Uterus (tissue), 4 donors: ENCODE results near the gene CHKA. TPM values are rescaled to one million over a fixed set of nuclear protein-coding genes. Genes with fewer than 3 reads are reported as not detected.
A peak's percentile ranks its signal among the peaks of the same experiment; 100 is the strongest.

Experiments used
- DNase-seq, 2 donors: peaks; one replicate each; pipeline ENCODE4 v3.0.0-alpha.2; 2019 to 2020
- H3K27ac ChIP-seq, 2 donors: fragments of 200-600 bp; sonication (generic); 1 replicate in 1 of 2; 2 replicates in 1 of 2; pipeline ENCODE4 v1.5.1; 2016 to 2018
- H3K27me3 ChIP-seq, 2 donors: fragments of 200-600 bp; sonication (generic); one replicate each; pipeline ENCODE4 v1.5.1; 2018 to 2019; ENCODE audit warnings: control low read depth in 1 of 2
- H3K36me3 ChIP-seq, 2 donors: fragments of 200-600 bp; sonication (generic); one replicate each; pipeline ENCODE4 v1.5.1; 2019; ENCODE audit warnings: control low read depth in 1 of 2
- H3K4me1 ChIP-seq, 2 donors: fragments of 200-600 bp; sonication (generic); one replicate each; pipeline ENCODE4 v1.5.1; 2018 to 2019; ENCODE audit warnings: control low read depth in 1 of 2
- H3K4me3 ChIP-seq, 2 donors: fragments of 200-600 bp; sonication (generic); 1 replicate in 1 of 2; 2 replicates in 1 of 2; pipeline ENCODE4 v1.5.1; 2018 to 2019; ENCODE audit warnings: mild to moderate bottlenecking in 1 of 2
- H3K9me3 ChIP-seq, 2 donors: fragments of 200-600 bp; sonication (generic); one replicate each; pipeline ENCODE4 v1.5.1; 2019; ENCODE audit warnings: control low read depth in 1 of 2
- CTCF ChIP-seq, 4 experiments: fragments of 200-600 bp in 2 of 4; fragments of 450-650 bp in 2 of 4; sonication (generic) in 2 of 4; IDR thresholded peaks; one replicate each; pipeline ENCODE4 v1.5.1; 2016 to 2019; ENCODE audit warnings: antibody characterized with exemption in 4 of 4, mild to moderate bottlenecking in 2 of 4, moderate library complexity in 1 of 4
- POLR2A ChIP-seq, 2 donors: fragments of 450-650 bp; IDR thresholded peaks; one replicate each; pipeline ENCODE4 v1.6.1; 2016; ENCODE audit warnings: antibody characterized with exemption in 2 of 2, mild to moderate bottlenecking in 1 of 2, moderate library complexity in 1 of 2
- intact Hi-C: fragments of 100-400 bp; cut with DNase I; formaldehyde crosslinking; loops from one replicate; pipeline ENCODE4 v1.15.1; 2023; ENCODE audit warnings: low total_unique reads
- total RNA-seq, 4 donors: library from RNA; depleted of rRNA in 3 of 4; stranded (reverse); fragments of >200 nt in 3 of 4; gene quantifications; one replicate each; pipeline versions ENCODE4 v1.1.0 to v1.2.4, GENCODE V29; 2014 to 2023
- donor health status: DM: yes; HTN: yes; CAD: no.

The CHKA gene
- total RNA-seq, 4 donors from 2014 or later = 21.8 to 57.1 (median 30.3) TPM

GRCh38 chr11:68044898-68045351 lies 76.3 kb downstream of the CHKA start:
- no peaks in the 10 kb centered on the region for H3K36me3 ChIP-seq
- no peaks in the 10 kb centered on the region for H3K9me3 ChIP-seq
- intact Hi-C loops = no loop called here
- no peaks in the 10 kb centered on the region for H3K27me3 ChIP-seq
- DNase-seq = no peak
- no peak overlapping the region for H3K4me3 ChIP-seq
- H3K4me1 ChIP-seq = peaks cover 0 to 6% of the 10 kb centered on the region in 2 donors
- H3K27ac ChIP-seq = peak overlapping the region in 1 of 2 donors; percentile 3
- no peak for TF ChIP-seq CTCF (IDR thresholded peaks at IDR 0.05)
- no peak for TF ChIP-seq POLR2A (IDR thresholded peaks at IDR 0.05)

- Histone ChIP-seq H3K27ac (peak overlapping the region in 1 of 2 donors; percentile 3), H3K9me3 (no peaks in the 10 kb centered on the region), H3K36me3 (no peaks in the 10 kb centered on the region), H3K4me3 (no peak overlapping the region), H3K4me1 (peaks cover 0 to 6% of the 10 kb centered on the region in 2 donors), H3K27me3 (no peaks in the 10 kb centered on the region)
- TF ChIP-seq POLR2A (IDR thresholded peaks at IDR 0.05) (no peak), CTCF (IDR thresholded peaks at IDR 0.05) (no peak)
- DNase-seq = no peak
- intact Hi-C loops = no loop called here
These were observed 76.9 kb downstream of the CHKA start for GRCh38 chr11:68044145-68044813.

GRCh38 chr11:68043349-68044144 lies 77.6 kb downstream of the CHKA start:
- TF ChIP-seq CTCF (IDR thresholded peaks at IDR 0.05) (no peak), POLR2A (IDR thresholded peaks at IDR 0.05) (no peak)
- intact Hi-C loops = no loop called here
- no peaks in the 10 kb centered on the region for H3K36me3 ChIP-seq
- H3K4me1 ChIP-seq = peaks cover 0 to 6% of the 10 kb centered on the region in 2 donors
- DNase-seq = peak; percentile 62
- no peaks in the 10 kb centered on the region for H3K27me3 ChIP-seq
- H3K4me3 ChIP-seq = no peak overlapping the region
- H3K27ac ChIP-seq = peak overlapping the region; percentile 87 to 91
- H3K9me3 ChIP-seq = no peaks in the 10 kb centered on the region

GRCh38 chr11:68043029-68043348 lies 78.2 kb downstream of the CHKA start:
- H3K27me3 ChIP-seq = no peaks in the 10 kb centered on the region
- H3K4me3 ChIP-seq = no peak overlapping the region
- no peaks in the 10 kb centered on the region for H3K9me3 ChIP-seq
- no peak for TF ChIP-seq CTCF (IDR thresholded peaks at IDR 0.05)
- TF ChIP-seq POLR2A (IDR thresholded peaks at IDR 0.05) = no peak
- H3K27ac ChIP-seq = peak overlapping the region; percentile 87 to 91
- intact Hi-C loops = no loop called here
- H3K36me3 ChIP-seq = no peaks in the 10 kb centered on the region
- no peak for DNase-seq
- H3K4me1 ChIP-seq = peaks cover 5 to 12% of the 10 kb centered on the region in 2 donors
